WI38 (cell line): ENCODE results near the gene DACT1.

Source experiments
- H3K4me3 ChIP-seq: 2 replicates; pipeline ENCODE4 v1.5.1; 2011; ENCODE audit warnings: low read depth, mild to moderate bottlenecking, control low read depth, low read length
- CTCF ChIP-seq: IDR thresholded peaks from 2 replicates; pipeline ENCODE4 v1.5.1; 2012; ENCODE audit warnings: low read depth, mild to moderate bottlenecking, control low read depth, low read length

Gene DACT1

GRCh38 chr14:58667900-58668299 is 30.1 kb downstream of the DACT1 start:
- H3K4me3 ChIP-seq: no peak overlapping the region
- TF ChIP-seq CTCF: no peak

GRCh38 chr14:58668848-58669480 is 31.2 kb downstream of the DACT1 start:
- H3K4me3 ChIP-seq: no peak overlapping the region
- TF ChIP-seq CTCF: no peak

- H3K4me3 ChIP-seq: no peak overlapping the region
- TF ChIP-seq CTCF: no peak
Measured at GRCh38 chr14:58669556-58670200, 31.9 kb downstream of the DACT1 start.

- no peak overlapping the region for H3K4me3 ChIP-seq
- TF ChIP-seq CTCF: no peak
Measured at GRCh38 chr14:58671024-58671423, 33.3 kb downstream of the DACT1 start.

GRCh38 chr14:58671436-58671835 is 33.7 kb downstream of the DACT1 start:
- H3K4me3 ChIP-seq: no peak overlapping the region
- TF ChIP-seq CTCF: no peak

GRCh38 chr14:58673722-58674121 is 36.0 kb downstream of the DACT1 start:
- TF ChIP-seq CTCF: no peak
- no peak overlapping the region for H3K4me3 ChIP-seq

GRCh38 chr14:58677001-58677400 is 39.2 kb downstream of the DACT1 start:
- TF ChIP-seq CTCF: no peak
- H3K4me3 ChIP-seq: no peak overlapping the region
